K562 (cell line): ENCODE data around the gene CHD2. TPM values are rescaled to one million over a fixed set of nuclear protein-coding genes. Genes with fewer than 3 reads are reported as not detected.

Experiments
- ATAC-seq: fragments of 200-7000 bp; cut with Tn5 transposase; 3 replicates; pipeline ENCODE4 v1.9.1; 2020; ENCODE audit warnings: moderate library complexity
- BruUV-seq: library from RNA; stranded (reverse); fragments of 400-500 nt; replicated peaks from 2 replicates; lab custom pipeline; 2021; lab: Mats Ljungman, UMichigan
- CTCF ChIA-PET: fragments of 300-600 bp; formaldehyde crosslinking; extraction: SDS; loops from one replicate; lab custom pipeline; 2021; ENCODE audit warnings: low intra/inter-chr PET ratio; lab: Yijun Ruan, JAX
- POLR2A ChIA-PET: fragments of 300-600, 350-650 bp; sonication (Branson Sonifier 250); formaldehyde crosslinking; extraction: SDS; loops from one replicate; lab custom pipeline; 2021; ENCODE audit warnings: antibody characterized with exemption, inconsistent platforms; lab: Yijun Ruan, JAX
- DNase-seq, 4 experiments: peaks; one replicate each; pipeline versions ENCODE4 v3.0.0 to v3.0.0-alpha.2; 2011 to 2018; ENCODE audit warnings: low spot score in 3 of 4, mixed read lengths in 3 of 4; ENCODE audit errors: extremely low read depth in 1 of 4
- FAIRE-seq: peaks from 2 replicates; lab custom pipeline; 2011; peaks lifted over from hg19 to GRCh38; lab: Jason Lieb, UNC
- H2AFZ ChIP-seq: 2 replicates; pipeline ENCODE4 v1.6.0; 2011; ENCODE audit warnings: low read depth, low read length, control low read depth, inconsistent platforms
- H3K27ac ChIP-seq: fragments of 200-600 bp; 3 replicates; pipeline ENCODE4 v1.8.0; 2011; ENCODE audit warnings: low read depth, mild to moderate bottlenecking, control low read depth, inconsistent platforms, low read length, moderate library complexity, mixed read lengths; ENCODE audit errors: extremely low read depth
- H3K27me3 ChIP-seq, 2 experiments: fragments of 300-600 bp in 1 of 2; 2 replicates in 1 of 2; 3 replicates in 1 of 2; pipeline versions ENCODE4 v1.6.0 to v1.8.0; 2011; ENCODE audit warnings: inconsistent platforms in 2 of 2, low read length in 2 of 2, mild to moderate bottlenecking in 1 of 2, mixed read lengths in 1 of 2, moderate library complexity in 1 of 2; ENCODE audit not compliant: control insufficient read depth in 2 of 2, insufficient read depth in 2 of 2
- H3K36me3 ChIP-seq: fragments of 300-600 bp; 3 replicates; pipeline ENCODE4 v1.8.0; 2011; ENCODE audit warnings: mild to moderate bottlenecking, low read length, inconsistent platforms; ENCODE audit not compliant: control insufficient read depth, insufficient read depth
- H3K4me1 ChIP-seq, 2 experiments: fragments of 200-600 bp in 1 of 2; replicated peaks in 1 of 2; 2 replicates in 1 of 2; 3 replicates in 1 of 2; pipeline versions ENCODE4 v1.5.1 to v1.8.0; 2011; ENCODE audit warnings: inconsistent platforms in 2 of 2, low read length in 2 of 2, mild to moderate bottlenecking in 1 of 2, mixed read lengths in 1 of 2, moderate library complexity in 1 of 2; ENCODE audit not compliant: control insufficient read depth in 2 of 2, insufficient read depth in 2 of 2
- H3K4me2 ChIP-seq: 2 replicates; pipeline ENCODE4 v1.6.1; 2011; ENCODE audit warnings: low read length, control low read depth, inconsistent platforms, mixed read lengths; ENCODE audit not compliant: insufficient read depth
- H3K4me3 ChIP-seq: fragments of 200-600 bp; sonication (generic), shearing (Covaris generic); 2 replicates; pipeline ENCODE4 v1.5.1; 2016; ENCODE audit warnings: control low read depth, inconsistent platforms
- H3K79me2 ChIP-seq: fragments of 200-600 bp; 3 replicates; pipeline ENCODE4 v1.8.0; 2011; ENCODE audit warnings: low read length, inconsistent platforms; ENCODE audit not compliant: control insufficient read depth, insufficient read depth
- H3K9ac ChIP-seq, 2 experiments: 2 replicates each; pipeline versions ENCODE4 v1.6.0 to v1.6.1; 2011; ENCODE audit warnings: low read depth in 2 of 2, low read length in 2 of 2, control low read depth in 1 of 2, inconsistent platforms in 1 of 2, mild to moderate bottlenecking in 1 of 2, mixed read lengths in 1 of 2; ENCODE audit not compliant: insufficient read depth in 1 of 2
- H3K9me1 ChIP-seq: one replicate; pipeline ENCODE4 v1.6.0; 2011; ENCODE audit warnings: inconsistent platforms, mild to moderate bottlenecking, low read length, moderate library complexity; ENCODE audit not compliant: control insufficient read depth, insufficient read depth
- H3K9me3 ChIP-seq: replicated peaks from 2 replicates; pipeline ENCODE4 v1.5.1; 2011; ENCODE audit warnings: low read depth, low read length, inconsistent platforms; ENCODE audit not compliant: control insufficient read depth, insufficient read depth
- H4K20me1 ChIP-seq: replicated peaks from 2 replicates; pipeline ENCODE4 v1.6.1; 2011; ENCODE audit warnings: low read length, inconsistent platforms, mixed read lengths; ENCODE audit not compliant: control insufficient read depth, insufficient read depth
- CC2D1A ChIP-seq: fragments of 450-650 bp; IDR thresholded peaks from 2 replicates; pipeline ENCODE4 v1.6.1; 2017; ENCODE audit warnings: mild to moderate bottlenecking
- CCNT2 ChIP-seq: IDR thresholded peaks from 2 replicates; pipeline ENCODE4 v1.6.1; 2011; ENCODE audit warnings: borderline replicate concordance, low read depth, mild to moderate bottlenecking, moderate library complexity, mixed read lengths, low read length; ENCODE audit not compliant: insufficient read length; ENCODE audit errors: extremely low read depth
- CREB5 ChIP-seq: fragments of 250-450 bp; sonication (Bioruptor Pico); IDR thresholded peaks from 2 replicates; pipeline ENCODE4 v1.5.0; 2020; ENCODE audit warnings: mild to moderate bottlenecking
- ELF4 ChIP-seq: fragments of 450-650 bp; formaldehyde crosslinking; IDR thresholded peaks from 2 replicates; pipeline ENCODE4 v1.4.0; 2022; ENCODE audit warnings: missing genetic modification characterization
- FOSL1 ChIP-seq: fragments of 200-800 bp; sonication (Bioruptor generic); conservative IDR thresholded peaks from 2 replicates; pipeline ENCODE4 v1.6.1; 2016; ENCODE audit warnings: missing genetic modification characterization, missing compliant biosample characterization
- FUS ChIP-seq: fragments of 200-400 bp; formaldehyde crosslinking; optimal IDR thresholded peaks from 2 replicates; pipeline ENCODE3; 2017; ENCODE audit warnings: low read depth, low read length
- PCBP2 ChIP-seq: fragments of 200-400 bp; formaldehyde crosslinking; IDR thresholded peaks from 2 replicates; pipeline ENCODE4 v1.6.1; 2018; ENCODE audit warnings: low read length, low read depth, mild to moderate bottlenecking, moderate library complexity; ENCODE audit not compliant: poor library complexity, severe bottlenecking
- RB1 ChIP-seq: fragments of 450-650 bp; IDR thresholded peaks from 2 replicates; pipeline ENCODE4 v1.6.1; 2017; ENCODE audit warnings: low read depth, mild to moderate bottlenecking
- SAFB2 ChIP-seq: fragments of 200-400 bp; formaldehyde crosslinking; IDR thresholded peaks from 2 replicates; pipeline ENCODE4 v1.6.1; 2018; ENCODE audit warnings: borderline replicate concordance, low read length, low read depth, moderate library complexity; ENCODE audit not compliant: severe bottlenecking
- TAF9B ChIP-seq: fragments of 450-650 bp; IDR thresholded peaks from 2 replicates; pipeline ENCODE4 v1.6.1; 2018; ENCODE audit warnings: mild to moderate bottlenecking; ENCODE audit not compliant: partially characterized antibody
- ZFX ChIP-seq: sonication (generic); formaldehyde crosslinking; IDR thresholded peaks from 2 replicates; pipeline ENCODE4 v1.8.0; 2022; ENCODE audit warnings: mild to moderate bottlenecking, missing genetic modification reagents, moderate library complexity
- ZNF592 ChIP-seq: fragments of 450-650 bp; IDR thresholded peaks from 2 replicates; pipeline ENCODE4 v1.6.1; 2017; ENCODE audit warnings: antibody characterized with exemption, mild to moderate bottlenecking
- ZNF696 ChIP-seq: fragments of 250-450 bp; sonication (Bioruptor Pico); conservative IDR thresholded peaks from 2 replicates; pipeline ENCODE4 v1.4.0; 2020; ENCODE audit warnings: mild to moderate bottlenecking, moderate library complexity
- WGBS: fragments of 100-300 bp; shearing (Covaris generic); methylation state at CpG from one replicate; pipeline ENCODE4 v1.1.6; 2016; ENCODE audit warnings: low coverage, mixed read lengths; ENCODE audit not compliant: insufficient coverage; ENCODE audit errors: missing lambda C conversion rate; 5-methylcytosine and 5-hydroxymethylcytosine counted together
- in situ Hi-C: fragments of 300-500 bp; cut with MboI; formaldehyde crosslinking; loops from 4 replicates; pipeline ENCODE4 v1.15.0; 2018; ENCODE audit warnings: inconsistent platforms, mixed read lengths
- intact Hi-C: fragments of 100-400 bp; cut with micrococcal nuclease; formaldehyde crosslinking; loops from 2 replicates; pipeline ENCODE4 v1.14.2; 2022
- polyA plus RNA-seq, 8 experiments: library from polyadenylated mRNA; depleted of rRNA in 4 of 8; stranded (reverse) in 5 of 8; unstranded in 3 of 8; fragments of >200 nt; fragmentation: Nextera tagmentation in 2 of 8; fragmentation: Illumina TruSeq in 1 of 8; extraction: Ambion mirVana in 2 of 8; extraction: Trizol in 1 of 8; gene quantifications; 2 replicates each; pipeline versions ENCODE4 v1.2.1 to v1.2.3, GENCODE V29; 2011 to 2014; ENCODE audit warnings: inconsistent platforms in 1 of 8, missing spikeins in 1 of 8
- total RNA-seq, 7 experiments: library from RNA; depleted of rRNA in 6 of 7; stranded (reverse); fragments of >200 nt in 6 of 7; fragmentation: Illumina TruSeq in 2 of 7; extraction: Trizol in 2 of 7; gene quantifications; 2 replicates each; pipeline versions ENCODE4 v1.2.1 to v1.2.3, GENCODE V29; 2011 to 2021; ENCODE audit warnings: low replicate concordance in 1 of 7

CHD2 gene
- total and polyA plus RNA-seq, 9 of the 15 experiments (the other 6 are each of a cell fraction or from before 2014, with no cell fraction given): 38.9 to 70.8 (median 56.2) TPM

GRCh38 chr15:92925454-92925853, 25.3 kb downstream of the CHD2 start (continued):
- no peak for TF ChIP-seq CREB5

- FAIRE-seq: no peak
- CTCF ChIA-PET: no interaction called here
- TF ChIP-seq CREB5: no peak
- no peak for TF ChIP-seq CCNT2
- no peak for TF ChIP-seq ZNF696 (CRISPR knock-in tag)
- TF ChIP-seq FUS: no peak
- TF ChIP-seq ZNF592: no peak
- TF ChIP-seq PCBP2: no peak
- no peak for TF ChIP-seq TAF9B
- no peak for TF ChIP-seq ELF4 (CRISPR knock-in tag)
- no peak for TF ChIP-seq ZFX (CRISPR knock-in tag)
- no peak for TF ChIP-seq SAFB2
- TF ChIP-seq FOSL1 (tag): no peak
- no peak for TF ChIP-seq RB1
- no peak for TF ChIP-seq CC2D1A
These were observed 28.2 kb downstream of the CHD2 start for GRCh38 chr15:92928225-92928750.

More at GRCh38 chr15:92928225-92928750, 28.2 kb downstream of the CHD2 start:
- H3K4me2 ChIP-seq: no peak overlapping the region
- in situ Hi-C loops (no loop called here), intact Hi-C loops (loop anchor here (5.0 kb wide), 1 partner anchor 49 kb away; no protein-coding TSS in a partner anchor)
- no peak overlapping the region for H3K27ac ChIP-seq
- DNase-seq (no peak), ATAC-seq (no peak)
- peaks cover 33% of the 10 kb centered on the region for H3K79me2 ChIP-seq
- H3K4me1 ChIP-seq: 0 out of 5 replicates have a peak, but pooled peaks cover 0 to 3% of the 10 kb centered on the region in 2 experiments
- no TSS peak for BruUV-seq
- POLR2A ChIA-PET: interaction anchor here (0.5 to 3.4 kb wide), 8 partner anchors 7 to 122 kb away, joined by 3 to 11 read pairs (median 3); no protein-coding TSS in a partner anchor
- 90% methylated on average over 3 of the region's 3 CpGs for WGBS
- H3K9ac ChIP-seq: no peak overlapping the region
- H3K36me3 ChIP-seq: peaks cover 93% of the 10 kb centered on the region
- no peak overlapping the region for H3K4me3 ChIP-seq
- H3K9me1 ChIP-seq: no peaks in the 10 kb centered on the region
- H3K9me3 ChIP-seq: no peaks in the 10 kb centered on the region
- H2AFZ ChIP-seq: no peak overlapping the region
- no peaks in the 10 kb centered on the region; the same call in 1 of the 2 replicates for H4K20me1 ChIP-seq
- H3K27me3 ChIP-seq: no peaks in the 10 kb centered on the region
